Activated naive CD4-positive, alpha-beta T cell treated with anti-CD3 and anti-CD28 coated beads, Interleukin-2, amount 50 U/mL, for 24 hours (primary cell): Measurements from ENCODE around the gene ARHGAP8.

Experiments used
- H3K27ac Mint-ChIP-seq: one replicate; pipeline ENCODE4 v1.8.0; 2021; ENCODE audit warnings: mild to moderate bottlenecking, mixed read lengths
- H3K27me3 Mint-ChIP-seq: one replicate; pipeline ENCODE4 v1.8.0; 2021; ENCODE audit warnings: mixed read lengths
- H3K36me3 Mint-ChIP-seq: one replicate; pipeline ENCODE4 v1.8.0; 2021; ENCODE audit warnings: mixed read lengths
- H3K4me1 Mint-ChIP-seq: one replicate; pipeline ENCODE4 v1.8.0; 2021; ENCODE audit warnings: mixed read lengths
- H3K4me3 Mint-ChIP-seq: one replicate; pipeline ENCODE4 v1.8.0; 2021; ENCODE audit warnings: mild to moderate bottlenecking, mixed read lengths
- H3K9me3 Mint-ChIP-seq: one replicate; pipeline ENCODE4 v1.8.0; 2021; ENCODE audit warnings: mixed read lengths

The ARHGAP8 gene

DNA sequence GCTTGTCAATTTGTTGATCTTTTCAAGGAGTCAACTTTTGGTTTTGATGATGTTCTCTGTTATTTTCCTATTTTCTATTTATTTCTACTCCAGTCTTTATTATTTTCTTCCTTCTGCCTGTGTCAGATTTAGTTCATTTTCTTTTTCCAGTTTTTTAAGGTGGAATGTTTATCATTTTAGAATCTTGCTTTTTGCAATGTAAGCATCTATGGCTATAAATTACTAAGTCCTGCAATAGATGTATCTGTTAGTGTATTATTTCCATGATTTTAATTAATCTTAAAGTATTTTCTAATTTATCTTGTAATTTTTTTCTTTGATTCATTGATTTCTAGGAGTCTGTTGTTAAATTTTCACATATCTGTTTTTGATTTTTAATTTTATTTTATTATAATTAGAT is 81.7 kb downstream of the ARHGAP8 start:
- Mint-ChIP-seq H3K27me3 (peaks cover 3% of the 10 kb centered on the region), H3K4me3 (no peak overlapping the region), H3K27ac (no peak overlapping the region), H3K9me3 (peaks cover 5% of the 10 kb centered on the region), H3K4me1 (no peaks in the 10 kb centered on the region), H3K36me3 (no peaks in the 10 kb centered on the region)

DNA sequence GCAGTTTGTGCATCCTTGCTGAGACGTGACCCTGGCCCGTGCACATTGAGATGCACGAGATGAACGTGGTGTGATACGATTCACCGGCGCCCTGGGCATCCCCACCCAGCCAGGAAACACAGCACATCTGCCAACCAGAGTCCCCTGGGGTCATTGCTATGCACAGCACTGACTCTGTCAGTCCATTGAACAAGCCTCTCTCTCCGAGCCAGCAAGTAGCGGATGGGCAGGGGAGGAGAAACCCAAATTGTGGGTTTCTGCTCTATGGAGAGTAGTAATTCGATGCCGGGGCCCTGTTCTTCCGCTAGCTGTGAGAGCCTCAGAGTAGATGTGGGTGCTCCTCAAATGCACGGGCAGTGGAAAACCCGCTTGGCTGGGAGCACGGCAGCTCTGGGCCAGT is 85.1 kb downstream of the ARHGAP8 start:
- Mint-ChIP-seq H3K27ac (no peak overlapping the region), H3K27me3 (peaks cover 3% of the 10 kb centered on the region), H3K36me3 (no peaks in the 10 kb centered on the region), H3K9me3 (peaks cover 5% of the 10 kb centered on the region), H3K4me3 (no peak overlapping the region), H3K4me1 (no peaks in the 10 kb centered on the region)

DNA sequence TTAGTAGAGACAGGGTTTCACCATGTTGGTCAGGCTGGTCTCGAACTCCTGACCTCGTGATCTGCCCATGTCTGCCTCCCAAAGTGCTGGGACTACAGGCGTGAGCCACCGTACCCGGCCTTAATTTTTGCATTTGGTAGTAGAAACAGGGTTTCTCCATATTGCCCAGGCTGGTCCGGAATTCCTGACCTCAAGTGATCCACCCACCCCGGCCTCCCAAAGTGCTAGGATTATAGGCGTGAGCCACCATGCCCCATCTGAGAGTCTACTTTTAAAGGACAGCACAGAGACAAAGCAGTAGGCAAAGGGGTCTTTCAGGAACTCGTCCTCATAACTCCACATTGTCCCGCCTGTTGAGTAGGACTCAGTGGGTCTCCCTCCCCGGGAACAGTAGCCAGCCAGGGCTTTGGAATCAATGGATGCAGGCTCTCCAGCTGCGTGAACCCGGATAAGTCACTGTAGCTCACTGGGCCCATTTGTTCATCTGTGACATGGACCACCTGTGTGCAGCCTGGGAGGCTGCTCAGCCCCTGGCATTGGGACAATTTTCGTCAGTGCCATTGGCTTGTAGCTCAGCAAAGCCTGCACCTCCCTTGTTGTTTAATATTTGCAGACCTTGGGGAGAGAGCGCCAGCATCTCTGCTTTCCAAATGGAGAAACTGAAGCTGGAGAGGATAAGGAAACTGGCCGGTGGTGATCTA is 86.1 kb downstream of the ARHGAP8 start:
- H3K4me1 Mint-ChIP-seq, result no peaks in the 10 kb centered on the region
- peaks cover 5% of the 10 kb centered on the region for H3K9me3 Mint-ChIP-seq
- no peaks in the 10 kb centered on the region for H3K36me3 Mint-ChIP-seq
- peaks cover 3% of the 10 kb centered on the region for H3K27me3 Mint-ChIP-seq
- no peak overlapping the region for H3K4me3 Mint-ChIP-seq
- no peak overlapping the region for H3K27ac Mint-ChIP-seq

DNA sequence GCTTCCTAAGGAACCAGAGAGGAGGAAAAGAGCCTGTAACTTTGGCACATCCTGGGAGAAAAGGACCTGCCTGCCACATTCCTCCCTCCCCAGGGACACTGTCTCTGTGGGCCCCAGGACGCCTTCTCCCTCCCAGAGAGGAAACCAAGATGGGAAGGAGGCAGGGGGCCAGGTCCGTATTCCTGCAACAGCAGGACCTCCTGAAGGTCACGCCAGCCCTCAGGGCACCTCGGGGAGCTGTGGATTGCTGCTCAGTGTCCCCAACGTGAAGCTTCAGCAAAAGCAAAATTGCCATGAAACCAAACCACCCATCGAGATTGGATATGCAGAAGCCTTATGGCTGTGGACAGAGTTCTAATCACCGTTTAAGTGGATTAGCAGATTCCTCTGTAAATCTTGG is 86.7 kb downstream of the ARHGAP8 start:
- Mint-ChIP-seq H3K9me3 (peaks cover under 1% of the 10 kb centered on the region), H3K27me3 (peaks cover 3% of the 10 kb centered on the region), H3K4me1 (no peaks in the 10 kb centered on the region), H3K4me3 (no peak overlapping the region), H3K36me3 (no peaks in the 10 kb centered on the region), H3K27ac (no peak overlapping the region)

DNA sequence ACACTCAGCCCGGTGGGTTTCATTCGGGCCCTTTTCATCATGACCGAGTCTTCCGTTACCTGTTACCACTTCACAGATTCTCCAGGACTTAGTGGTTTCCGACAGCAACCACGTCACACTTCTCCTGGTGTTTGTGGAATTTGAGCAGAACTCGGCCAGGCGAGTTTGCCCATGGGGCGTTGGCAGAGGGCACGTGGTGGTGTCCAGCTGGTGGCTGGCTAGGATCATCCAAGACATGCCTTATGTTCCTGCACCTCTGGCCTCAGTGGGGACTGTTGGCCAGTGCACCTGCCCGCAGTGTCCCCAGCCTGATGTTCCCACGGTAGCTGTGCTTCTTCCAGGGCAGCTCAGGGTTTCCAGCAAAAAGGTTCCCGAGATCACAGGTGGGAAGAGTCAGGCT is 87.3 kb downstream of the ARHGAP8 start:
- Mint-ChIP-seq H3K36me3 (no peaks in the 10 kb centered on the region), H3K9me3 (peaks cover 2% of the 10 kb centered on the region), H3K27me3 (no peaks in the 10 kb centered on the region), H3K27ac (no peak overlapping the region), H3K4me3 (no peak overlapping the region), H3K4me1 (no peaks in the 10 kb centered on the region)

DNA sequence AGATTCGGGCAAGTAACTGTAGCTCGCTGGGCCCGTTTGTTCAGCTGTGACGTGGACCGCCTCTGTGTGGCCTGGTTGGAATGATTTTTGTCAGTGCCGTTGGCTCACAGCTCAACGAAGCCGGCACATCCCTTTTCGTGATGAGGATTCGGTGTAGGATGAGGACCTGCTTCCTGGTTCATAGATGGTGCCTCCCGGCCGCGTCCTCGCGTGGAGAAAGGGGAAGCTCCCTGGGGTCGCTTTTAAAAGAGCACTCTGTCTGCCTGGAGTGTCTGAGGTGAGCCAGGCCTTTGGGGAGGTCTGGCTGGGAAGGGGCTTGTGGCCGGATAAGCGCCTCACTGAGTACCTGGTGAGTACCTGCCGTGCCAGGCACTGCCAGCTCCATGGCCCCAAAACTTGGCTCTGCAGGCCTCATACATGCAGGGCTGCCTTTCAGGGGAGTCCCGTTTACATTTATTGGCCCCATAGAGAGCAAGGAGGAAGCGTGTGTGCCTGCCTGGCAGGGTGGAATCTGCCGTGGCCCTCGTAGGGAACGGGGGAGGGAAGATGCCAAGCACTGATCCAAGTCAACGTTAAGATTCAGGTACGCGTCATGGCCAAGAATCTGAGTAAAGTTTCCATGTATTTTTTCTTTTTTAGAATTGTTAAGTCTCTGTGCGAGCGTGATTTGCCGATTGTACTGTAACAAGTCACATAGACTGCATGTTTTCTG is 88.4 kb downstream of the ARHGAP8 start:
- no peaks in the 10 kb centered on the region for H3K36me3 Mint-ChIP-seq
- no peak overlapping the region for H3K27ac Mint-ChIP-seq
- H3K4me1 Mint-ChIP-seq, result no peaks in the 10 kb centered on the region
- no peaks in the 10 kb centered on the region for H3K27me3 Mint-ChIP-seq
- H3K9me3 Mint-ChIP-seq, result peaks cover 4% of the 10 kb centered on the region
- no peak overlapping the region for H3K4me3 Mint-ChIP-seq

DNA sequence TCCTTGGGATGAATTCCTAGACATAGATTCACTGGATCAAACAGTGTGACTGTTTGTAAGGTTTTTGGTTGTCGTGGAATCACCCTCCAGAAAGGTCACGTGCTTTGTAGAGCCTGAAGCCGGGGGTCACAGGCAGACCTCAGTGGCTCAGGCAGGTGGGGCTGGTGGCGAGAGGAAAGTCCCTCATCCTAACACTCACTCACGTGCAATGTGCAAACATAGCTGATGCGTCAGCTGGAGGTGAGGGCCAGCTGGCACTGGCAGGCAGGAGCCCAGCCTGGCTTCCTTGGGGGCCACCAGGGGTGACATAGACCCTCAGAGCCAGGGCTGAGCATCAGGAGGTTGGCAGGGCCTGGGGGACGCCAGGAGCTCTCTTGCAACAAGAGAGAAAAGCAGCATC is 90.0 kb downstream of the ARHGAP8 start:
- no peak overlapping the region for H3K27ac Mint-ChIP-seq
- no peak overlapping the region for H3K4me3 Mint-ChIP-seq
- no peaks in the 10 kb centered on the region for H3K27me3 Mint-ChIP-seq
- H3K36me3 Mint-ChIP-seq, result no peaks in the 10 kb centered on the region
- H3K9me3 Mint-ChIP-seq, result peaks cover 4% of the 10 kb centered on the region
- H3K4me1 Mint-ChIP-seq, result no peaks in the 10 kb centered on the region

DNA sequence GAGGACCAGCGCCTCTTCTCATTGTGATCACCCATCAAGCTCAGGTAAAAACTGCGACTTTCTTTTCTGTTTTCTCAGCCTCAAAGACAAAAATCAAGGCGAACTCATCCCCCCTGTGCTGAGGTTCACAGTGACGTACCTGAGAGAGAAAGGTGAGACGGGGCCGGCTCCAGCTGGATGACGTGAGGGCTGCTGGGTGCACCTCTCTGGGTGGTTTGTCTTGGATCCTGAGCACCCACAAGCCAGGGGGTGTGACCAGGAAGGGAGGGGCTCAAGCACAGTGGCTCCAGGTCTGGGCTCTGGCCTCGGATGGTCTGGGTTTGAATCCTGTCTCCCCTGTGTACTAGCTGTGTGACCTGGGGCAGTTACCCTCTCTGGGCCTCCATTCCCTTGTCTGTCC is 92.8 kb downstream of the ARHGAP8 start:
- no peak overlapping the region for H3K27ac Mint-ChIP-seq
- no peaks in the 10 kb centered on the region for H3K4me1 Mint-ChIP-seq
- H3K4me3 Mint-ChIP-seq, result no peak overlapping the region
- H3K27me3 Mint-ChIP-seq, result no peaks in the 10 kb centered on the region
- H3K9me3 Mint-ChIP-seq, result peaks cover 4% of the 10 kb centered on the region
- no peaks in the 10 kb centered on the region for H3K36me3 Mint-ChIP-seq

DNA sequence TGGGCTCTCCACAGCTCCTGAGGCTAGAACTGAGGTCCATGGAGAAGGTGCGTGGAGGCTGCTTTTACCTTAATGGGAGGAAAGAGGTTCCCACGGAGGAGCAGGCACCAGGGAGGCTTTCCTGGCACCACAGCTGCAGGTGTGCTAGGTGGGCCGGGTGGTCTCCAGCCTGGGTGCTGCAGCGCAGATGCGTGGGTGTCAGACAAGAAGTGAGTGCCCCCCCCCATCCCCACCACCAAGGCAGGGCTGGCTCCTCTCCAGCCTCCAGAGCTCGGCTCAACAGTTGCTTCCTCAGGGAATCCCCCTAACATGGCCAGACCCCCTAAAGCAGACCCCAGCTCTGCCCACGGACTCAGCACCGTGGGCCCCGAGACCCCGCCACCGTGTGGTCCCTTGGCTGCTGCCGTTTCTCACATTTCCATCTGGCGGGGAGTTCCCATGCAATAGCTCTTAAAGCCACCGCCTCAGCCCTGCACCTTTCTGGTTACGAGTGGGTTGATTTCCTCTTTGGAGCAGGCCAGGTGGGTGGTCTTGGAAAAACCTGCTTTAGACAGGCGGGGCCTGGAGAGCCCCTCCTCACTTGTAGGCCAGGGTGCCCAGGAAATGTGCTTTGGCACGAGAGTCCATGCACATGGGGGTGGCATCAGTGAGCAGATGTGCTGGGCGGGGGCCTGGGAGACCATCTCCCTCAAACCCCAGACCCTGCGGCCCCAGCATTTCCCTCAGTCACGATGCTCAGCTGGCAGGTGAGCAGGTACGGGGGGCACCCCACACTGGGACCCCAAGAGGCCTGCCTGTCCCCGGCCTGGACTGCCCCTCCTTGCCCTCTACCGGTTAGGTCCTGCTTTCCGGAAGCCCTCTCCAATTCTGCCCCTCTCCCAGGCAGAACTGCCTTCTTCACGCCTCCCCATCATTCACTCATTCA is 93.7 kb downstream of the ARHGAP8 start:
- no peaks in the 10 kb centered on the region for H3K27me3 Mint-ChIP-seq
- H3K27ac Mint-ChIP-seq, result no peak overlapping the region
- H3K36me3 Mint-ChIP-seq, result no peaks in the 10 kb centered on the region
- peaks cover 4% of the 10 kb centered on the region for H3K9me3 Mint-ChIP-seq
- no peaks in the 10 kb centered on the region for H3K4me1 Mint-ChIP-seq
- H3K4me3 Mint-ChIP-seq, result no peak overlapping the region

DNA sequence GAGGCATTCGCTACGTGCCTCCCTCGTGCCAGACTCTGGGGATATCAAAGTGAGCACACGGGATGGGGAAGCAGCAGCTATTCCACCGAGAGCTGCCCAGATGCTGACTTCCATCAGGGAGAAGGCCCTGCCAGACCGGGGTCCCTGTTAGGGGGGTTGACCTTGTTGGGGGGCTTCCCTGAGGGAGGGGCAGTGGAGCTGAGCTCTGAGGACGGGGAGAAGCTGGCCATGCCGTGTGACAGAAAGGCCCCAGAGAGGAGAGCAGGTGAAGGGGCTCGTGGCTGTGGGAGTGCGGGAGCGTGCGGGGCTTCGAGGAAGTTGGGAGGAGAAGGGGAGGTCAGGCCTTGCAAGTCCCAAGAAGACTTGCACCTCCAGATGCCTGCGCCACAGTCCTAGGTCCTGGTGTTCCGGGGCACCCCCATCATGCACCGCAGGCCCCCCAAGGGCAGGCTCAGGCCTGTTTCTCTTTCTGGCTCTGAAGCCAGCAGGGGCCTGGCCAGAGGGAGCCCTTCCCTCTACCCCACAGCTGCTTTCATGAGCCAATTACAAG is 94.4 kb downstream of the ARHGAP8 start:
- Mint-ChIP-seq H3K4me3 (no peak overlapping the region), H3K9me3 (peaks cover 4% of the 10 kb centered on the region), H3K4me1 (no peaks in the 10 kb centered on the region), H3K36me3 (no peaks in the 10 kb centered on the region), H3K27me3 (no peaks in the 10 kb centered on the region), H3K27ac (no peak overlapping the region)

DNA sequence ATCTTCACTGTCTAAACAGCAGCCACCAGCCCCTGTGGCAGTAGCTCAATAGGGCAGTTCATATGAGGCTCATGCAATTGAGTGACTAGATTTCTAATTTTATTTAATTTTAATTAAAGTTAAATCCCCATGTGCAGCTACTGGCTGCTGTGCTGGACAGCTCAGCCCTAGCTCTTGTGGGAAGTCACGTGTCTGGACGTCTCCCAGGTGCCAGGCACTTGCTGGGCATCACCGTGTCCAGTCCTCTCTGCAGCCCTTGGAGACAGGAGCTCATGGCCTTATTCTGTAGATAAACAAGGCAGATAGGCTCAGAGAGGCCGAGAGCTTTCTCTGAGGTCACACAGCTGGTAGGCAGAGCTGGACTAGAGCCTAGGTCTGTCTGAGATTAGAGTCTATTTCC is 95.0 kb downstream of the ARHGAP8 start:
- Mint-ChIP-seq H3K36me3 (no peaks in the 10 kb centered on the region), H3K4me3 (no peak overlapping the region), H3K27me3 (no peaks in the 10 kb centered on the region), H3K27ac (no peak overlapping the region), H3K9me3 (peaks cover 4% of the 10 kb centered on the region), H3K4me1 (no peaks in the 10 kb centered on the region)

DNA sequence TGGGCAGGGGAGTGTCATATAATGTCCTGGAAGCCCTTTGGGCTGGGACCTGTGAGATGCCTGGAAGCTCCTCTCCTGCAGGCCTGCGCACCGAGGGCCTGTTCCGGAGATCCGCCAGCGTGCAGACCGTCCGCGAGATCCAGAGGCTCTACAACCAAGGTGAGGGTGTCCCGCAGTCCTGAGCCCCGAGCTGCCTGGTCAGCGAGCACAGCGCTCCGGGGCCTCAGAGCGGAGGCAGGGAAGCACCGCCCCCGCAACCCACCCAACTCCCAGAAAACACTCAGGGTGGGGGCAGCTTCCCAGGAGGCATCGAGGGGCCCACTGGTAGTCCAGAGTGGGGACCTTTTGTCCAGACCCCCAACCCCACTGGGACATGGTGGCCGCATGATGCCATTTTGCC is 95.5 kb downstream of the ARHGAP8 start:
- Mint-ChIP-seq H3K27ac (no peak overlapping the region), H3K27me3 (no peaks in the 10 kb centered on the region), H3K36me3 (no peaks in the 10 kb centered on the region), H3K4me1 (no peaks in the 10 kb centered on the region), H3K4me3 (no peak overlapping the region), H3K9me3 (peaks cover 4% of the 10 kb centered on the region)

DNA sequence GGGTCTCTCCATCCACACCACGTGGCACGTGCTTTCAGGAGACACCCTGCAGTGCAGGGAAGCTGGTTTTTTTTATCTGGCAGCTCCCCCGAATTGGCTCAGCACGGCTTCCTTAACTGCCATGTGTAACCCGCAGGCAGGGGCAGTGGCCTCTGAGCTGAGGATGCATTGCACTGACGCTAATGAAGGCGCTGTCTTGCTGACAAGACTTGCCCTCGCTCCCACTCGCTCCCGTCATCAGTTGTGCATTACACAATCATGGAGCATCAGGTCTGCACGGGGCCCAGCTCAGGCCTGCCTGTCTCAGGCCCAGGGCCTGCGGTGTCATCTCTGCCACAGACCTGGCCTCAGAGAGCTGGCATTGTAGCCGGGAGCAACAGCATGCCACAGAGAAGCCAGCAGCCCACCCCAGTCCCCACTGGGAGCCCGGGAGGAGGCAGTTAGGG is 95.9 kb downstream of the ARHGAP8 start:
- H3K36me3 Mint-ChIP-seq, result no peaks in the 10 kb centered on the region
- peaks cover 4% of the 10 kb centered on the region for H3K9me3 Mint-ChIP-seq
- H3K27ac Mint-ChIP-seq, result no peak overlapping the region
- no peaks in the 10 kb centered on the region for H3K27me3 Mint-ChIP-seq
- H3K4me3 Mint-ChIP-seq, result no peak overlapping the region
- no peaks in the 10 kb centered on the region for H3K4me1 Mint-ChIP-seq

DNA sequence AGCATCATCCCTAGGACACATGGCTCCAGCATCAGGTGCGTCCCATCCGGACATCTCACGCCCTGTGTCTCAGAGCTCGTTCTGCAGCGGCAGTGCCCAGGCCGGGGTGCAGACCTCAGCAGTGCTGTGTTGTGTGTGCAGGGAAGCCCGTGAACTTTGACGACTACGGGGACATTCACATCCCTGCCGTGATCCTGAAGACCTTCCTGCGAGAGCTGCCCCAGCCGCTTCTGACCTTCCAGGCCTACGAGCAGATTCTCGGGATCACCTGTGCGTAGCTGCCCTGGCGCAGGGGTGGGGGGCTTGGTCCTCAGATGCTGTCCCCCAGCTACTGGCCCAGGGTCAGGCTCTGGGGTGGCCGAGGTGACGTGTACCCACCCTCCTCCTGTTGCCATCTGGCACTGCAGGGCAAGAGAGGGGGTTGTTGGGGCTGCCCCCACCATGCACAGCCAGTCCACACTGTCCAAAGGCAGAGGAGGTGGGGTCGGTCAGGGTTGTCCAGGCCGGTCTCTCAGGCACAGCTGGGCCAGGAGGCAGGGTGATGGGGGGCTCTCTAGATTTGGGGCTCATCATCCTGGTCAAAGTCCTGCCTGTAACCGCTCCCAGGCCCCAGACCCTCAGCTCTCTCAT is 96.5 kb downstream of the ARHGAP8 start:
- Mint-ChIP-seq H3K4me1 (no peaks in the 10 kb centered on the region), H3K4me3 (no peak overlapping the region), H3K27me3 (no peaks in the 10 kb centered on the region), H3K27ac (no peak overlapping the region), H3K36me3 (no peaks in the 10 kb centered on the region), H3K9me3 (peaks cover 4% of the 10 kb centered on the region)

DNA sequence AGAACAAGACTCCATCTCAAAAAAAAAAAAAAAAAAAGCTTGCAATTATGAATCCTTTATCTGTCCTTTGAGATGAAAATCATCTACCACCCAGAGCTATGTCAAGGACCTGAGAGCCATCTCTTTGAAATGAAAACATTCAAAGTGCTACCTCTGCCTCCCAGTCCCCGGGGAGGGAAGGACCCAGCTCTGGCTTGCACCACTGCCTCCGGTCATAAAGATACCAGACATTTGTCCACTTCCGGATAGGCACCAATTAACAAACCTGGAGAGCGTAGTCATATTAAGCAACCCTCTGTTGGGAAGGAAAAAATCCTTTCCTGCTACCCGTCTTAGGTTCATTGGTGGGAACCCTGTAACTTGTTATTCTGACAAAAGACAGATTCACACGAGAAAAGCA is 98.6 kb downstream of the ARHGAP8 start:
- no peaks in the 10 kb centered on the region for H3K4me1 Mint-ChIP-seq
- H3K27ac Mint-ChIP-seq, result no peak overlapping the region
- no peak overlapping the region for H3K4me3 Mint-ChIP-seq
- no peaks in the 10 kb centered on the region for H3K27me3 Mint-ChIP-seq
- no peaks in the 10 kb centered on the region for H3K36me3 Mint-ChIP-seq
- H3K9me3 Mint-ChIP-seq, result no peaks in the 10 kb centered on the region
